GM12878 (cell line): ENCODE results near the gene TCEANC2.

ENCODE experiments used
- CHD1 ChIP-seq: IDR thresholded peaks from 2 replicates; pipeline ENCODE4 v1.6.1; 2012; ENCODE audit warnings: low read depth, low read length, improper control_type of control experiment
- CHD2 ChIP-seq: IDR thresholded peaks from 2 replicates; pipeline ENCODE4 v1.6.1; 2011; ENCODE audit warnings: low read depth, low read length, improper control_type of control experiment, borderline replicate concordance
- CTCF ChIP-seq, 3 experiments: IDR thresholded peaks in 2 of 3; conservative IDR thresholded peaks in 1 of 3; 2 replicates each; pipeline ENCODE4 v1.5.1; 2011; ENCODE audit warnings: low read depth in 3 of 3, low read length in 3 of 3, mild to moderate bottlenecking in 3 of 3, control low read depth in 2 of 3, moderate library complexity in 2 of 3, inconsistent platforms in 1 of 3, mixed read lengths in 1 of 3; ENCODE audit not compliant: control insufficient read depth in 2 of 3, insufficient read depth in 1 of 3; ENCODE audit errors: extremely low read depth in 1 of 3
- EGR1 ChIP-seq, 2 experiments: IDR thresholded peaks; 1 replicate in 1 of 2; 2 replicates in 1 of 2; pipeline ENCODE4 v1.6.1; 2011 to 2012; ENCODE audit warnings: low read depth in 2 of 2, low read length in 2 of 2, borderline replicate concordance in 1 of 2, mild to moderate bottlenecking in 1 of 2, moderate library complexity in 1 of 2
- HDAC6 ChIP-seq: fragments of 200-600 bp; sonication (generic); IDR thresholded peaks from one replicate; pipeline ENCODE4 v1.8.0; 2017; ENCODE audit warnings: antibody characterized with exemption; ENCODE audit not compliant: unreplicated experiment
- LARP7 ChIP-seq: fragments of 450-650 bp; IDR thresholded peaks from 2 replicates; pipeline ENCODE4 v1.6.1; 2017; ENCODE audit warnings: mild to moderate bottlenecking
- NFYB ChIP-seq: IDR thresholded peaks from 2 replicates; pipeline ENCODE4 v1.6.1; 2011; ENCODE audit warnings: low read depth, mild to moderate bottlenecking, low read length, improper control_type of control experiment, moderate library complexity; ENCODE audit not compliant: insufficient read depth
- POLR2A ChIP-seq: IDR thresholded peaks from 2 replicates; pipeline ENCODE4 v1.6.1; 2011; ENCODE audit warnings: low read depth, mild to moderate bottlenecking, low read length
- POLR2AphosphoS5 ChIP-seq: IDR thresholded peaks from 2 replicates; pipeline ENCODE4 v1.6.1; 2011; ENCODE audit warnings: mild to moderate bottlenecking, low read length, inconsistent platforms
- SMC3 ChIP-seq: IDR thresholded peaks from 2 replicates; pipeline ENCODE4 v1.6.1; 2011; ENCODE audit warnings: low read length, improper control_type of control experiment, borderline replicate concordance
- USF2 ChIP-seq: IDR thresholded peaks from 2 replicates; pipeline ENCODE4 v1.6.1; 2011; ENCODE audit warnings: low read depth, low read length, improper control_type of control experiment, borderline replicate concordance
- ZBTB33 ChIP-seq: fragments of 450-650 bp; IDR thresholded peaks from 2 replicates; pipeline ENCODE4 v1.6.1; 2017; ENCODE audit warnings: mild to moderate bottlenecking
- ZNF24 ChIP-seq: fragments of 450-650 bp; IDR thresholded peaks from 2 replicates; pipeline ENCODE4 v1.6.1; 2017; ENCODE audit warnings: antibody characterized with exemption, mild to moderate bottlenecking

- no peak for TF ChIP-seq CHD1
- no peak for TF ChIP-seq POLR2AphosphoS5
- no peak for TF ChIP-seq EGR1 (IDR thresholded peaks at IDR 0.05; ENCODE audit: borderline replicate concordance in 1 of 2, low read depth in 2 of 2, low read length in 2 of 2)
- TF ChIP-seq POLR2A: no peak
- no peak for TF ChIP-seq USF2
- no peak for TF ChIP-seq ZBTB33
- no peak for TF ChIP-seq CHD2
- no peak for TF ChIP-seq LARP7
- TF ChIP-seq CTCF (IDR thresholded peaks at IDR 0.05 in 2 of 3, conservative IDR thresholded peaks at IDR 0.05 in 1 of 3; ENCODE audit: control insufficient read depth in 2 of 3, extremely low read depth in 1 of 3, insufficient read depth in 1 of 3, low read depth in 3 of 3, low read length in 3 of 3): no peak
- no peak for TF ChIP-seq SMC3
- no peak for TF ChIP-seq HDAC6
- TF ChIP-seq ZNF24: no peak
- TF ChIP-seq NFYB: no peak
These were observed 66.8 kb downstream of the TCEANC2 start for GRCh38 chr1:54120018-54120697.
